Measurements from ENCODE around the gene TBC1D14. TPM values are rescaled to one million over a fixed set of nuclear protein-coding genes. Genes with fewer than 3 reads are reported as not detected.

TBC1D14 gene
- total RNA-seq, 4 donors from 2014 or later: 42.6 to 56.9 (median 54.0) TPM

DNA sequence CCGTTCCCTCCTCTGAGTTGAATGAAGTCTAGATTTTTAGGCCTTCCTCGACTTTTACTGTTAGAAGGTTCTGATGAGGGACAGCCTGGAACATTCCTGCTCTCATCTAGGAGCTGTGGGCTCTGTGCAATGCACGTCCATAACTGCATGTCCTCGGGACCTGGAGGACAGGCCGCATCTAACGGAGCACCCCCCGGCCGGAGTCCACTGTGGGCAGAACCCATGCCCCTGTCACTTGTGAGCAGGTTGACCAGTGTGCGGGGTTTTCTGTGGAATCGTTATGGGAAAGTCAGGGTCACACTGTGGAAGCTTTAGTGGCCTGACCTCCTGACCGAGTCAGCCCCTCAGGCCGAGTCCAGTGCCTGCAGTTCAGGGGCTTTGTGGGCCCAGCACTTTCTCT lies 114.3 kb downstream of the TBC1D14 start:
- peaks cover 0 to 30% (median 9%) of the 10 kb centered on the region in 4 donors for H3K36me3 ChIP-seq
- no peaks in the 10 kb centered on the region for H3K9me3 ChIP-seq
- 96 to 100% methylated on average over 1 to 12 of the region's 12 CpGs for whole genome bisulfite sequencing, 2 donors (ENCODE audit: low coverage in 1 of 2)
- intact Hi-C loops (cut with DNase I; ENCODE audit: low total_unique reads) (no loop called here), in situ Hi-C loops (cut with MboI; ENCODE audit: low pct_ligation_motif_present in 1 of 4, low pct_unique_long_range_greater_than_20kb in 1 of 4, low sequenced_read_pairs in 3 of 4) (no loop called here)
- no peak overlapping the region for H3K27ac ChIP-seq
- TF ChIP-seq POLR2AphosphoS5 (IDR thresholded peaks at IDR 0.05) (no peak), EP300 (IDR thresholded peaks at IDR 0.05; ENCODE audit: low read depth) (no peak), POLR2A (IDR thresholded peaks at IDR 0.05) (no peak)
- TF ChIP-seq, protein P1, sequence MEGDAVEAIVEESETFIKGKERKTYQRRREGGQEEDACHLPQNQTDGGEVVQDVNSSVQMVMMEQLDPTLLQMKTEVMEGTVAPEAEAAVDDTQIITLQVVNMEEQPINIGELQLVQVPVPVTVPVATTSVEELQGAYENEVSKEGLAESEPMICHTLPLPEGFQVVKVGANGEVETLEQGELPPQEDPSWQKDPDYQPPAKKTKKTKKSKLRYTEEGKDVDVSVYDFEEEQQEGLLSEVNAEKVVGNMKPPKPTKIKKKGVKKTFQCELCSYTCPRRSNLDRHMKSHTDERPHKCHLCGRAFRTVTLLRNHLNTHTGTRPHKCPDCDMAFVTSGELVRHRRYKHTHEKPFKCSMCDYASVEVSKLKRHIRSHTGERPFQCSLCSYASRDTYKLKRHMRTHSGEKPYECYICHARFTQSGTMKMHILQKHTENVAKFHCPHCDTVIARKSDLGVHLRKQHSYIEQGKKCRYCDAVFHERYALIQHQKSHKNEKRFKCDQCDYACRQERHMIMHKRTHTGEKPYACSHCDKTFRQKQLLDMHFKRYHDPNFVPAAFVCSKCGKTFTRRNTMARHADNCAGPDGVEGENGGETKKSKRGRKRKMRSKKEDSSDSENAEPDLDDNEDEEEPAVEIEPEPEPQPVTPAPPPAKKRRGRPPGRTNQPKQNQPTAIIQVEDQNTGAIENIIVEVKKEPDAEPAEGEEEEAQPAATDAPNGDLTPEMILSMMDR (IDR thresholded peaks at IDR 0.05): no peak
- no peaks in the 10 kb centered on the region for H3K4me1 ChIP-seq
- DNase-seq: no peak
- H3K27me3 ChIP-seq: no peaks in the 10 kb centered on the region
- no peak overlapping the region for H3K4me3 ChIP-seq

DNA sequence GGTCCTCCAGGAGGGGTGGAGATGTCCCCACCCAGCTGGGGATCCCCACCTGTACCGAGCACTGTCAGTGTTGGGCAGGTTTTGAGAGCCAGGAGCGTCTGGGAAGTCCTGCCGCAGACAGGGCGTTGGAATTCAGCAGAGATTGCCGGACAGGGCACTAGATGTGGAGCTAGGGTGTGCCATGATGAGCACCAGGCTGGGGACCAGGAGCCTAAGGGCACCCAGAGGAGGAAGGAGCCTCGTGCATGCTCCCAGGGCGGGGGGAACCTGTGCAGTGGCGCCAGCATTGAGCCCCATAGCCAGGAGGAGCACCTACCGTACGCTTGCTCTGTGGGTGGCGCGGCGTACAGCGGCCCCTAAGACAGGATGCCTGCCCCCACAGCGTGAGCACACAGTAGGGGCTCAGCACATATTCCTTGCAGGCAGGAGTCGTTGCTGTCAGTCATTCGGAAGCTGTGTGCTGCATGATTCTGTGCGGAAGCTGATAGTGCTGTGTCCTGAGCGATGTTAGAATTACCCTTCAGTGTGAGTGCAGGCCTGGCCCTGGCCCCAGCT lies 114.8 kb downstream of the TBC1D14 start:
- intact Hi-C loops (cut with DNase I; ENCODE audit: low total_unique reads): no loop called here
- Histone ChIP-seq H3K9me3 (no peaks in the 10 kb centered on the region), H3K27ac (no peak overlapping the region), H3K36me3 (peaks cover 0 to 30% (median 9%) of the 10 kb centered on the region in 4 donors), H3K27me3 (no peaks in the 10 kb centered on the region), H3K4me1 (no peaks in the 10 kb centered on the region), H3K4me3 (no peak overlapping the region)
- in situ Hi-C loops (cut with MboI; ENCODE audit: low pct_ligation_motif_present in 1 of 4, low pct_unique_long_range_greater_than_20kb in 1 of 4, low sequenced_read_pairs in 3 of 4): no loop called here
- no peak for DNase-seq
- WGBS, 2 donors (ENCODE audit: low coverage in 1 of 2): 94% methylated on average over 16 of the region's 19 CpGs; no CpG with 5 or more reads in 1 of the 2 donors
- TF ChIP-seq POLR2A (IDR thresholded peaks at IDR 0.05) (no peak), POLR2AphosphoS5 (IDR thresholded peaks at IDR 0.05) (no peak)
- TF ChIP-seq, protein P1 (IDR thresholded peaks at IDR 0.05): no peak

- Histone ChIP-seq H3K27ac (no peak overlapping the region), H3K27me3 (no peaks in the 10 kb centered on the region), H3K4me1 (no peaks in the 10 kb centered on the region), H3K36me3 (peaks cover 0 to 34% (median 9%) of the 10 kb centered on the region in 4 donors), H3K9me3 (no peaks in the 10 kb centered on the region), H3K4me3 (no peak overlapping the region)
- WGBS, 2 donors (ENCODE audit: low coverage in 1 of 2): 87 to 92% methylated on average over 13 to 28 of the region's 28 CpGs
- no peak for TF ChIP-seq EP300 (IDR thresholded peaks at IDR 0.05; ENCODE audit: low read depth)
- TF ChIP-seq POLR2A (IDR thresholded peaks at IDR 0.05): no peak
- TF ChIP-seq, protein P1 (IDR thresholded peaks at IDR 0.05): no peak
- TF ChIP-seq POLR2AphosphoS5 (IDR thresholded peaks at IDR 0.05): no peak
- DNase-seq: no peak
- in situ Hi-C loops (cut with MboI; ENCODE audit: low pct_ligation_motif_present in 1 of 4, low pct_unique_long_range_greater_than_20kb in 1 of 4, low sequenced_read_pairs in 3 of 4) (no loop called here), intact Hi-C loops (cut with DNase I; ENCODE audit: low total_unique reads) (no loop called here)
These were observed 115.5 kb downstream of the TBC1D14 start for GRCh38 chr4:7025040-7025602.

- 88 to 95% methylated on average over 9 of the region's 9 CpGs for WGBS, 2 donors (ENCODE audit: low coverage in 1 of 2)
- H3K27ac ChIP-seq: no peak overlapping the region
- H3K4me3 ChIP-seq: no peak overlapping the region
- no peaks in the 10 kb centered on the region for H3K4me1 ChIP-seq
- no peaks in the 10 kb centered on the region for H3K27me3 ChIP-seq
- intact Hi-C loops (cut with DNase I; ENCODE audit: low total_unique reads): no loop called here
- H3K9me3 ChIP-seq: no peaks in the 10 kb centered on the region
- in situ Hi-C loops (cut with MboI; ENCODE audit: low pct_ligation_motif_present in 1 of 4, low pct_unique_long_range_greater_than_20kb in 1 of 4, low sequenced_read_pairs in 3 of 4): no loop called here
- H3K36me3 ChIP-seq: peaks cover 0 to 42% (median 12%) of the 10 kb centered on the region in 4 donors
- TF ChIP-seq POLR2AphosphoS5 (IDR thresholded peaks at IDR 0.05) (no peak), POLR2A (IDR thresholded peaks at IDR 0.05) (no peak), EP300 (IDR thresholded peaks at IDR 0.05; ENCODE audit: low read depth) (no peak)
- TF ChIP-seq, protein P1 (IDR thresholded peaks at IDR 0.05): no peak
- DNase-seq: no peak
These were observed 116.5 kb downstream of the TBC1D14 start for GRCh38 chr4:7026107-7026506.

All from transverse colon (tissue), 4 donors.